Activated T-helper 2 cell treated with anti-CD3 and anti-CD28 coated beads, Interferon-gamma antibody, Interleukin-2, Interleukin-4, amounts not matched to agents 10 μg/mL and 5 μg/mL and 100 μg/mL, durations not matched to agents 14 hours and 24 hours and 36 hours (primary cell): ENCODE results near the gene OAS2. TPM values are rescaled to one million over a fixed set of nuclear protein-coding genes. Genes with fewer than 3 reads are reported as not detected.
A peak's percentile ranks its signal among the peaks of the same experiment; 100 is the strongest.

Source experiments
- DNase-seq: peaks from one replicate; pipeline ENCODE4 v3.0.0; 2021; ENCODE audit warnings: low spot score
- H3K27ac Mint-ChIP-seq: one replicate; pipeline ENCODE4 v1.8.0; 2021; ENCODE audit warnings: mixed read lengths
- H3K27me3 Mint-ChIP-seq: one replicate; pipeline ENCODE4 v1.8.0; 2021; ENCODE audit warnings: low read depth, mixed read lengths
- H3K36me3 Mint-ChIP-seq: one replicate; pipeline ENCODE4 v1.8.0; 2021; ENCODE audit warnings: low read depth, mixed read lengths
- H3K4me1 Mint-ChIP-seq: one replicate; pipeline ENCODE4 v1.8.0; 2021; ENCODE audit warnings: low read depth, mixed read lengths
- H3K4me3 Mint-ChIP-seq: one replicate; pipeline ENCODE4 v1.8.0; 2021; ENCODE audit warnings: low read depth, mild to moderate bottlenecking, moderate library complexity, mixed read lengths
- H3K9me3 Mint-ChIP-seq: one replicate; pipeline ENCODE4 v1.8.0; 2021; ENCODE audit warnings: mixed read lengths
- intact Hi-C: fragments of 100-400 bp; cut with micrococcal nuclease; formaldehyde crosslinking; loops from one replicate; pipeline ENCODE4 v1.15.1; 2023
- total RNA-seq: library from RNA; stranded (reverse); gene quantifications from 2 replicates; pipeline ENCODE4 v1.2.3, GENCODE V29; 2022

OAS2 gene
- total RNA-seq, 1 donor from 2014 or later: 88.3 TPM

DNA sequence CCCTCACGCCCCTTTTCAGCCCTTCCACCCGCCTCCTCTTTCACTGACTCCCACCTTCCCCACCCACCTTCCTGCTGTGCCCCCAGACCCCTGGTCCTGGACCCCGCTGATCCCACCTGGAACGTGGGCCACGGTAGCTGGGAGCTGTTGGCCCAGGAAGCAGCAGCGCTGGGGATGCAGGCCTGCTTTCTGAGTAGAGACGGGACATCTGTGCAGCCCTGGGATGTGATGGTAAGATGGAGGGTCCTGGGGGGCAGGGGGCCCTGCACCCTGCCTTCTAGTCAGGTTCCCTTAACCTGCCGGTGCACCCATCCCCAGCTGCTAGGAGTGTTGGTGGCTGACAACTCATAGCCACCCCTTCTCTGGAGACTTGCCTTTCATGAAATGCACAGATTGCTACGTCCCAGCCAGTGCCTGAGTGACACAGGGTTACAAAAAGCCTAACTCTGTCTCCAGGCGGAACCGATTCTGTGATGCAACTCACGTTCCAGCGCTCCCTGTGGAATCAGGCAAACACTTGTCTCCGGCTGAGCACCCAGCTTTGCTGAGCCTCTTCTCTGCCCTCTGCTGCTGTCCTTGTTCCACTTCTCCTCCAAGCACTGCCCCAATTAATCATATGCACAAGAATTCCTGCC is 15.0 kb upstream of the OAS2 start:
- intact Hi-C loops: no loop called here
- H3K9me3 Mint-ChIP-seq: peaks cover 8% of the 10 kb centered on the region
- no peak overlapping the region for H3K27ac Mint-ChIP-seq
- H3K4me1 Mint-ChIP-seq: peaks cover 7% of the 10 kb centered on the region
- DNase-seq: no peak
- H3K4me3 Mint-ChIP-seq: no peak overlapping the region
- peaks cover 85% of the 10 kb centered on the region for H3K36me3 Mint-ChIP-seq
- H3K27me3 Mint-ChIP-seq: no peaks in the 10 kb centered on the region

DNA sequence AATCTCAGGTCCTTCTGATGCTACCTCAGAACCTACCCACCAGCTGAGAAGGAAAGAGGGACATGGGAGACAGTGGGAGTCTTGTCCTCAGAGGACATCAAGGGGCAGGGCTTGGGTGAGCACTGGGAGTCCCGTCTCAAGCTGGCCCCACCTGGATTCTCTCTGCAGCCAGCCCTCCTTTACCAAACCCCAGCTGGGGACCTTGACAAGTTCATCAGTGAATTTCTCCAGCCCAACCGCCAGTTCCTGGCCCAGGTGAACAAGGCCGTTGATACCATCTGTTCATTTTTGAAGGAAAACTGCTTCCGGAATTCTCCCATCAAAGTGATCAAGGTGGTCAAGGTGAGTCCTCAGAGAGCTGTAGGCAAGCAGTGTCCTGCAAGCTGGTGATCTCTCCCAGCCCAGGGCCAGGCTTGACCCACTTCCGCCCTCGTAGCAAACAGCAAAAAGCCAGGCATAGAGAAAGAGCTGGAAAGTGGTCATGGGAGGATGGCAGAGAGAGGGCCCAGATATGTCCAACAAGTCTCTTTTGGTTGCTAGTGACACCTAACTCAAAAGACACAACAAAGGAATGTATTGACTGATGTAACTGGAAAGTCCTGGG is 14.2 kb upstream of the OAS2 start:
- no peak for DNase-seq
- H3K9me3 Mint-ChIP-seq: peaks cover 8% of the 10 kb centered on the region
- no peak overlapping the region for H3K4me3 Mint-ChIP-seq
- H3K27ac Mint-ChIP-seq: no peak overlapping the region
- intact Hi-C loops: no loop called here
- no peaks in the 10 kb centered on the region for H3K27me3 Mint-ChIP-seq
- H3K4me1 Mint-ChIP-seq: peaks cover 7% of the 10 kb centered on the region
- peaks cover 87% of the 10 kb centered on the region for H3K36me3 Mint-ChIP-seq

DNA sequence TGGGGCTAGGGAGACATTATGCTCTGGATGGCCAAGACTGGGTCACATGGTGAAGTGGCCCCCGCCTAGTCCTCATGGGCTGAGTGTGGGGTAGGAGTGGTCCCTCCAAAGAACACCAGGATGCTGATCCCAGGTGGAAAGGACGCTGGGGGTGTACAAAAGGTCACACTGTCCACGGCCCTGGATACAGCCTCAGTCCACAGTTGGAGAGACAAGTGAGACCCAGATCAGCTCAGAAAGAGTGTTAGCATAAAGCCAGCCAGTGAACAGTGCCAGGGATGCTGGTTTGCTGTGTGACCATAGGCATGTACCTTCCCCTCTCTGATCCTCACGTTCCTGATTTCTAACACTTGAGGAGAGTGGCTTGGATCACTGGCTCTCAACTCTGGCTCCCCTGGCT is 13.4 kb upstream of the OAS2 start:
- Mint-ChIP-seq H3K4me1 (peaks cover 4% of the 10 kb centered on the region), H3K27me3 (no peaks in the 10 kb centered on the region), H3K9me3 (peaks cover under 1% of the 10 kb centered on the region), H3K4me3 (no peak overlapping the region), H3K27ac (no peak overlapping the region), H3K36me3 (peaks cover 87% of the 10 kb centered on the region)
- intact Hi-C loops: no loop called here
- DNase-seq: no peak

DNA sequence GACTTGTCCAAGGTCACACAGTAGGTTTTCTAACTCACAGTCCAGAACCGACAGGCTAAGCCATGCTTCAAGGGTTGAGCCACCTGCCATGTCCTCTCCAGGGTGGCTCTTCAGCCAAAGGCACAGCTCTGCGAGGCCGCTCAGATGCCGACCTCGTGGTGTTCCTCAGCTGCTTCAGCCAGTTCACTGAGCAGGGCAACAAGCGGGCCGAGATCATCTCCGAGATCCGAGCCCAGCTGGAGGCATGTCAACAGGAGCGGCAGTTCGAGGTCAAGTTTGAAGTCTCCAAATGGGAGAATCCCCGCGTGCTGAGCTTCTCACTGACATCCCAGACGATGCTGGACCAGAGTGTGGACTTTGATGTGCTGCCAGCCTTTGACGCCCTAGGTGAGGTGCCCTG is 12.7 kb upstream of the OAS2 start:
- H3K36me3 Mint-ChIP-seq: peaks cover 87% of the 10 kb centered on the region

DNA sequence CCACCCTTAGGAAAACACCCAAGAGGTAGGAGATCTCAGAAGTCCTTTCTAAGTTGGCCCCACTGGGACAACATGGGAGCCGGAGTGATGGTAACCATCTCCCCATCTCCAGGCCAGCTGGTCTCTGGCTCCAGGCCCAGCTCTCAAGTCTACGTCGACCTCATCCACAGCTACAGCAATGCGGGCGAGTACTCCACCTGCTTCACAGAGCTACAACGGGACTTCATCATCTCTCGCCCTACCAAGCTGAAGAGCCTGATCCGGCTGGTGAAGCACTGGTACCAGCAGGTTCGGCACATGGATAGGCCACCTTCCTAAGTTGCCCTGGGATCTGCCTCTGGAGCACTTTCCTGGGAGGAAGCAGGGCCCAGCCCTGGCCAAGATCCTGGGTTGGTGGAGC is 11.0 kb upstream of the OAS2 start:
- no peaks in the 10 kb centered on the region for H3K9me3 Mint-ChIP-seq
- peaks cover 78% of the 10 kb centered on the region for H3K36me3 Mint-ChIP-seq
- no peaks in the 10 kb centered on the region for H3K4me1 Mint-ChIP-seq
- DNase-seq: no peak
- no peak overlapping the region for H3K4me3 Mint-ChIP-seq
- no peak overlapping the region for H3K27ac Mint-ChIP-seq
- no peaks in the 10 kb centered on the region for H3K27me3 Mint-ChIP-seq
- intact Hi-C loops: no loop called here

More for the DNA sequence above, 12.7 kb upstream of the OAS2 start:
- H3K4me3 Mint-ChIP-seq: no peak overlapping the region
- DNase-seq: no peak
- peaks cover 4% of the 10 kb centered on the region for H3K4me1 Mint-ChIP-seq
- intact Hi-C loops: no loop called here
- no peak overlapping the region for H3K27ac Mint-ChIP-seq
- H3K9me3 Mint-ChIP-seq: no peaks in the 10 kb centered on the region
- H3K27me3 Mint-ChIP-seq: no peaks in the 10 kb centered on the region

DNA sequence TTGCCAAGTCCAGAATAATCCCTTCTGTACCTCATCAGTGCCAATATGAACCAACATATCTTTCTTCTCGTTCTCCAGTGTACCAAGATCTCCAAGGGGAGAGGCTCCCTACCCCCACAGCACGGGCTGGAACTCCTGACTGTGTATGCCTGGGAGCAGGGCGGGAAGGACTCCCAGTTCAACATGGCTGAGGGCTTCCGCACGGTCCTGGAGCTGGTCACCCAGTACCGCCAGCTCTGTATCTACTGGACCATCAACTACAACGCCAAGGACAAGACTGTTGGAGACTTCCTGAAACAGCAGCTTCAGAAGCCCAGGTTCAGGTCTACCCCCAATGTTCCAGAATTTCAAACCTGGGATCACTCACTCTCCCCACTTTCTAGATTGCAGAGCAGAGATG is 10.5 kb upstream of the OAS2 start:
- Mint-ChIP-seq H3K4me3 (no peak overlapping the region), H3K27me3 (no peaks in the 10 kb centered on the region), H3K9me3 (no peaks in the 10 kb centered on the region), H3K4me1 (no peaks in the 10 kb centered on the region), H3K36me3 (peaks cover 73% of the 10 kb centered on the region), H3K27ac (no peak overlapping the region)
- DNase-seq: no peak
- intact Hi-C loops: no loop called here

DNA sequence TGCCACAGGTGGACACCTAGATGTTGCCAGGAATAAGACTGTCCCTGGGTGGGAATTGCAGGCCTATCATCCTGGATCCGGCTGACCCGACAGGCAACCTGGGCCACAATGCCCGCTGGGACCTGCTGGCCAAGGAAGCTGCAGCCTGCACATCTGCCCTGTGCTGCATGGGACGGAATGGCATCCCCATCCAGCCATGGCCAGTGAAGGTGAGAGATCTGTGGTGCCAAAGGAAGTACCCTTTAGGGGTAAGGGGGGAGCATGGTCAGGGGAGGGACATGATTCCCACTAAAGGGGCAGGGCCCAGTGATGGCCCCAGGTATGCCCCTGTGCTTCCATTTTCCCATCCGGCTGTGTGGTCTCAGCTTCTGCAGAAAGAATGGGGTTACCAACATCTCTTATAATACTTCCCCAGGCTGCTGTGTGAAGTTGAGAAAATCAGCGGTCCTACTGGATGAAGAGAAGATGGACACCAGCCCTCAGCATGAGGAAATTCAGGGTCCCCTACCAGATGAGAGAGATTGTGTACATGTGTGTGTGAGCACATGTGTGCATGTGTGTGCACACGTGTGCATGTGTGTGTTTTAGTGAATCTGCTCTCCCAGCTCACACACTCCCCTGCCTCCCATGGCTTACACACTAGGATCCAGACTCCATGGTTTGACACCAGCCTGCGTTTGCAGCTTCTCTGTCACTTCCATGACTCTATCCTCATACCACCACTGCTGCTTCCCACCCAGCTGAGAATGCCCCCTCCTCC is 8.6 kb upstream of the OAS2 start:
- Mint-ChIP-seq H3K27ac (no peak overlapping the region), H3K4me1 (no peaks in the 10 kb centered on the region), H3K27me3 (no peaks in the 10 kb centered on the region), H3K9me3 (no peaks in the 10 kb centered on the region), H3K4me3 (no peak overlapping the region), H3K36me3 (peaks cover 59% of the 10 kb centered on the region)
- DNase-seq: no peak
- intact Hi-C loops: no loop called here

DNA sequence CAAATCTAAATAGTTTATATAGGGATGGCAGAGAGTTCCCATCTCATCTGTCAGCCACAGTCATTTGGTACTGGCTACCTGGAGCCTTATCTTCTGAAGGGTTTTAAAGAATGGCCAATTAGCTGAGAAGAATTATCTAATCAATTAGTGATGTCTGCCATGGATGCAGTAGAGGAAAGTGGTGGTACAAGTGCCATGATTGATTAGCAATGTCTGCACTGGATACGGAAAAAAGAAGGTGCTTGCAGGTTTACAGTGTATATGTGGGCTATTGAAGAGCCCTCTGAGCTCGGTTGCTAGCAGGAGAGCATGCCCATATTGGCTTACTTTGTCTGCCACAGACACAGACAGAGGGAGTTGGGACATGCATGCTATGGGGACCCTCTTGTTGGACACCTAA is 7.9 kb upstream of the OAS2 start:
- intact Hi-C loops: no loop called here
- peaks cover 57% of the 10 kb centered on the region for H3K36me3 Mint-ChIP-seq
- DNase-seq: no peak
- H3K27ac Mint-ChIP-seq: no peak overlapping the region
- H3K27me3 Mint-ChIP-seq: no peaks in the 10 kb centered on the region
- no peaks in the 10 kb centered on the region for H3K4me1 Mint-ChIP-seq
- no peaks in the 10 kb centered on the region for H3K9me3 Mint-ChIP-seq
- no peak overlapping the region for H3K4me3 Mint-ChIP-seq

DNA sequence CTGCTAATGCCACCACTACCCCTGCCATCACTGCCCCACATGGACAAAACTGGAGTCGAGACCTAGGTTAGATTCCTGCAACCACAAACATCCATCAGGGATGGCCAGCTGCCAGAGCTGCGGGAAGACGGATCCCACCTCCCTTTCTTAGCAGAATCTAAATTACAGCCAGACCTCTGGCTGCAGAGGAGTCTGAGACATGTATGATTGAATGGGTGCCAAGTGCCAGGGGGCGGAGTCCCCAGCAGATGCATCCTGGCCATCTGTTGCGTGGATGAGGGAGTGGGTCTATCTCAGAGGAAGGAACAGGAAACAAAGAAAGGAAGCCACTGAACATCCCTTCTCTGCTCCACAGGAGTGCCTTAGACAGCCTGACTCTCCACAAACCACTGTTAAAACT is 7.1 kb upstream of the OAS2 start:
- intact Hi-C loops: no loop called here
- H3K4me3 Mint-ChIP-seq: no peak overlapping the region
- DNase-seq: no peak
- no peak overlapping the region for H3K27ac Mint-ChIP-seq
- peaks cover 49% of the 10 kb centered on the region for H3K36me3 Mint-ChIP-seq
- H3K9me3 Mint-ChIP-seq: no peaks in the 10 kb centered on the region
- no peaks in the 10 kb centered on the region for H3K4me1 Mint-ChIP-seq
- H3K27me3 Mint-ChIP-seq: no peaks in the 10 kb centered on the region

DNA sequence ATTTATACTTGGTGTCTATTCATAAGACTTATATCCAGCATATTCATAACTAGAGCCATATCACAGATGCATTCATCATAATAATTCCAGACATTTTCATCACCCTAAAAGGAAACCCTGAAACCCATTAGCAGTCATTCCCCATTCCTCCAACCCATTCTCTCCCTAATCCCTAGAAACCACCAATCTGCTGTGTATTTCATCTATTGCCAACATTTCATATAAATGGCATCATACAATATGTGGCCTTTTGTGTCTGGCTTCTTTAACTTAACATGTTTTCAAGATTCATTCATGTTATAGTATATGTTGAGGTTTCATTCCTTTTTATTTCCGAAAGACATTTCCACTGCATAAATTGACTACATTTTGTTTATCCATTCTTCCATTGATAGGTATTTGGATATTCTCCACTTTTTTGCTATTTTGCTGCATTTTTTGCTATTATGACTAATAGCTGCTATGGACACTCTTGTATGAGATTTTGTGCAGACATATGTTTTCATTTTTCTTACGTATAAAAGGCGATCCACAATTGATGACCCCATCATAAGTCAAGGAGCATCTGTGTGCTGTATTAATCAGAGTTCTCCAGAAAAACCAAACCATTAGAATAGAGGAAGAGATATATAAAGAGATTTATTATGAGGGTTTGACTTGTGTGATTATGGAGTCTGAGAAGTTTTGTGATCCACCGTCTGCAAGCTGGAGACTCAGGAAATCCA is 5.1 kb upstream of the OAS2 start:
- Mint-ChIP-seq H3K27me3 (no peaks in the 10 kb centered on the region), H3K27ac (no peak overlapping the region), H3K4me3 (no peak overlapping the region), H3K36me3 (peaks cover 37% of the 10 kb centered on the region), H3K4me1 (peaks cover 5% of the 10 kb centered on the region), H3K9me3 (no peaks in the 10 kb centered on the region)
- intact Hi-C loops: no loop called here
- no peak for DNase-seq

DNA sequence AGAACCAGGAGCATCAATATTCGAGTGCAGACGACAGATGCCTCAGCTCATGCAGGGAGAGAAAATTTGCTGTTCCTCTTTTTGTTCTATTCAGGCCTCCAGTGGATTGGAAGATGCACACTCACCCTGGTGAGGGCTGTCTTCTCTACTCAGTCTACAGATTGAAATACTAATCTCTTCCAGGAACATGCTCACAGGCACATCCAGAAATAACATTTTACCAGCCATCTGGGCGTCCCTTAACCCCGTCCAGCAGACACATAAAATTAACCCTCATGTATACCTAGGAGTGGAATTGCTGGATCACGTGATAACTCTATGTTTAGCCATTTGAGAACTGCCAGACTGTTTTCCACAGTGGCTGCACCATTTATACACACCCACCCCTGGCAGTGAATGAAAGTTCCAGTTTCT is 4.5 kb upstream of the OAS2 start:
- H3K36me3 Mint-ChIP-seq: peaks cover 31% of the 10 kb centered on the region
- H3K27ac Mint-ChIP-seq: no peak overlapping the region
- no peak for DNase-seq
- H3K4me3 Mint-ChIP-seq: no peak overlapping the region
- H3K9me3 Mint-ChIP-seq: no peaks in the 10 kb centered on the region
- intact Hi-C loops: no loop called here
- H3K27me3 Mint-ChIP-seq: no peaks in the 10 kb centered on the region
- peaks cover 5% of the 10 kb centered on the region for H3K4me1 Mint-ChIP-seq

DNA sequence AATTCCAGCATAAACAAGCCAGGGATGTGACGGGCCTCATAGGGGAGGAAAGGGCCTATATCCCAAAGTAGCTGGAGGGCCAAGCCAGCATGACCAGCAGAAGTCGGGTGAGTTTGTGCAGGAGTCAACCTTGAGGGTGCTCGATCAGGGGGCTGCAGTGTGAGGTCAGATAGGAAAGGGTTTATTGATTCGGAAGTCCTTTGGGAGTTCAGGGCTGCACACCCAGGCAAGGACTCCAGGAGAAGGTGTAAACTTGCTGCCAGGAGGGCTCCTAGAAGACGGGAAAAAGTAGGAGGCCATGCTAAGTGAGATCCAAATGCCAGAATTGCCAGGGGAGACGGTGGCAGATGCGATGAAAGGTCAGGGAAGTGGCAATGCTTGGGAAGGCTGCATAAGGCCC is 3.4 kb upstream of the OAS2 start:
- Mint-ChIP-seq H3K27me3 (no peaks in the 10 kb centered on the region), H3K36me3 (peaks cover 29% of the 10 kb centered on the region), H3K4me1 (peaks cover 9% of the 10 kb centered on the region), H3K4me3 (no peak overlapping the region), H3K9me3 (no peaks in the 10 kb centered on the region), H3K27ac (no peak overlapping the region)
- intact Hi-C loops: no loop called here
- DNase-seq: no peak

DNA sequence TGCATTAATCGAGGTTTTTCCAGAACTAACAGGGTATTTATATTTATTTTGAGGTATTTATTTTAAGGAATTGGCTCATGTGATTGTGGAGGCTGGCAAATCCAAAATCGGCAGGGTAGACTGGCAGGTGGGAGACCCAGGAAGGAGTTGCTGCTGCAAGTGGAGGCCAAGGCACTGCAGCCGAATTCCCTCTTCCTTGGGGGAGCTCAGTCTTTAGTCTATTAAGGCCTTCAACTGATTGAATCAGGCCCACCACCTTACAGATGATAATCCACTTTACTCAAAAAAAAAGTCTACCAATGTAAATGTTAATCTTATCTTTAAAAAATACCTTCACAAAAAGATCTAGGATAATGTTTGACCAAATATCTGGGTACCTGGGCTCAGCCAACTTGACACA is 1.2 kb upstream of the OAS2 start:
- Mint-ChIP-seq H3K36me3 (peaks cover 34% of the 10 kb centered on the region), H3K4me3 (no peak overlapping the region), H3K9me3 (peaks cover 12% of the 10 kb centered on the region), H3K27me3 (no peaks in the 10 kb centered on the region), H3K4me1 (peaks cover 28% of the 10 kb centered on the region), H3K27ac (peak overlapping the region; percentile 96)
- intact Hi-C loops: no loop called here
- no peak for DNase-seq
